Activated B cell treated with CpG ODN at 0.5 μM for 24 hours (primary cell): ENCODE measurements around the gene SLC8A1. TPM values are rescaled to one million over a fixed set of nuclear protein-coding genes. Genes with fewer than 3 reads are reported as not detected.

Experiments
- ATAC-seq: fragments of 200-7000 bp; cut with Tn5 transposase; one replicate; pipeline ENCODE4 v1.10.0; 2021; ENCODE audit warnings: low read depth, mild to moderate bottlenecking, moderate library complexity
- CTCF ChIA-PET: fragments of 350-600 bp; sonication (Branson Sonifier 250); formaldehyde crosslinking; loops from one replicate; lab custom pipeline; 2021; ENCODE audit warnings: antibody characterized with exemption; lab: Charles Lee
- POLR2A ChIA-PET: fragments of 350-600 bp; sonication (Branson Sonifier 250); formaldehyde crosslinking; loops from one replicate; lab custom pipeline; 2021; ENCODE audit warnings: antibody characterized with exemption; lab: Charles Lee
- DNase-seq: peaks from one replicate; pipeline ENCODE4 v3.0.0; 2022
- H3K27ac Mint-ChIP-seq: one replicate; pipeline ENCODE4 v1.8.0; 2020; ENCODE audit warnings: mixed read lengths
- H3K27me3 Mint-ChIP-seq: one replicate; pipeline ENCODE4 v1.8.0; 2021; ENCODE audit warnings: mixed read lengths
- H3K36me3 Mint-ChIP-seq: one replicate; pipeline ENCODE4 v1.8.0; 2021; ENCODE audit warnings: low read depth, mixed read lengths
- H3K4me1 Mint-ChIP-seq: one replicate; pipeline ENCODE4 v1.8.0; 2021; ENCODE audit warnings: mixed read lengths
- H3K4me3 Mint-ChIP-seq: one replicate; pipeline ENCODE4 v1.8.0; 2020; ENCODE audit warnings: mild to moderate bottlenecking, mixed read lengths
- H3K9me3 Mint-ChIP-seq: one replicate; pipeline ENCODE4 v1.8.0; 2020; ENCODE audit warnings: mixed read lengths
- intact Hi-C: fragments of 100-400 bp; cut with micrococcal nuclease; formaldehyde crosslinking; loops from one replicate; pipeline ENCODE4 v1.15.1; 2024
- total RNA-seq: library from RNA; stranded (reverse); gene quantifications from 2 replicates; pipeline ENCODE4 v1.2.3, GENCODE V29; 2022
- TF ChIP-seq, protein P1 (sequence below): fragments of 200-600 bp; IDR thresholded peaks from one replicate; pipeline ENCODE4 v1.8.0; 2022; ENCODE audit warnings: antibody characterized with exemption, mild to moderate bottlenecking

The SLC8A1 gene
- total RNA-seq, 1 donor from 2014 or later, result 0.04 TPM

DNA sequence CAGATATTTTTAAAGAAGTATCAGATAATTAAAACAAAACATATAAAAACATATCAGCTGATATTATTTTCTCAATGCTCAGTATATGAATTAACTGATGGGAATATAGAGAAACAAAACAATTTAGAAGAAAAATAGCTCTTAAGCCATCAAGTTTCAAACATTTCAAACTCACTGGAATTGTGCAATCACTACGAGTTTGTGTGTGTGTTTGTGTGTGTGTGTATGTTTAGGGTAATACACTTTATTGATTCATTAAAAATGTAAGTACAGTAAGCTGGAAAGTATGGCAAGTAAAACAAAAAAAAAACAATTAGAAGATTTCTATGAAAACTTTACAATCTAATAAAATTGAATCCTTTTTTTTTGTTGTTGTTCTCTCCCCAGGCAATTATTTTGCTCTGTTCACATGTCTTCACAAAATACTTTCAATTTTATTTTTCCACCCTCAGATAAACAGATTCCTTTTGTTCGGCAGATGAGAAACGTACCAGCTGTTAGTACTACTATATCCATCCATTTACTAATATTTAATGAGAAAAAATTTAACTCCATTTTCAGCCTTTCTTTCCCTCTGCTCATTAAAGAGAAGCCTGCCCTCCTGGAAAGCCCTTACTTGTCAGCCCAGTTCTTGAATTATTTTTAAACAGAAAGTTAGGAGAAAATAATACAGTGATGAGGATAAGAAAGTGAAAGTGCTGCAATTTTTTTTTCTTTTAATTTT is 87.6 kb downstream of the SLC8A1 start:
- DNase-seq (no peak), ATAC-seq (no peak)
- Mint-ChIP-seq H3K36me3 (no peaks in the 10 kb centered on the region), H3K4me3 (peak overlapping the region; percentile 5), H3K9me3 (no peaks in the 10 kb centered on the region), H3K4me1 (peaks cover 16% of the 10 kb centered on the region), H3K27me3 (no peaks in the 10 kb centered on the region), H3K27ac (no peak overlapping the region)
- TF ChIP-seq, protein P1, sequence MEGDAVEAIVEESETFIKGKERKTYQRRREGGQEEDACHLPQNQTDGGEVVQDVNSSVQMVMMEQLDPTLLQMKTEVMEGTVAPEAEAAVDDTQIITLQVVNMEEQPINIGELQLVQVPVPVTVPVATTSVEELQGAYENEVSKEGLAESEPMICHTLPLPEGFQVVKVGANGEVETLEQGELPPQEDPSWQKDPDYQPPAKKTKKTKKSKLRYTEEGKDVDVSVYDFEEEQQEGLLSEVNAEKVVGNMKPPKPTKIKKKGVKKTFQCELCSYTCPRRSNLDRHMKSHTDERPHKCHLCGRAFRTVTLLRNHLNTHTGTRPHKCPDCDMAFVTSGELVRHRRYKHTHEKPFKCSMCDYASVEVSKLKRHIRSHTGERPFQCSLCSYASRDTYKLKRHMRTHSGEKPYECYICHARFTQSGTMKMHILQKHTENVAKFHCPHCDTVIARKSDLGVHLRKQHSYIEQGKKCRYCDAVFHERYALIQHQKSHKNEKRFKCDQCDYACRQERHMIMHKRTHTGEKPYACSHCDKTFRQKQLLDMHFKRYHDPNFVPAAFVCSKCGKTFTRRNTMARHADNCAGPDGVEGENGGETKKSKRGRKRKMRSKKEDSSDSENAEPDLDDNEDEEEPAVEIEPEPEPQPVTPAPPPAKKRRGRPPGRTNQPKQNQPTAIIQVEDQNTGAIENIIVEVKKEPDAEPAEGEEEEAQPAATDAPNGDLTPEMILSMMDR, result no peak
- intact Hi-C loops, result no loop called here
- ChIA-PET POLR2A (no interaction called here), CTCF (no interaction called here)

DNA sequence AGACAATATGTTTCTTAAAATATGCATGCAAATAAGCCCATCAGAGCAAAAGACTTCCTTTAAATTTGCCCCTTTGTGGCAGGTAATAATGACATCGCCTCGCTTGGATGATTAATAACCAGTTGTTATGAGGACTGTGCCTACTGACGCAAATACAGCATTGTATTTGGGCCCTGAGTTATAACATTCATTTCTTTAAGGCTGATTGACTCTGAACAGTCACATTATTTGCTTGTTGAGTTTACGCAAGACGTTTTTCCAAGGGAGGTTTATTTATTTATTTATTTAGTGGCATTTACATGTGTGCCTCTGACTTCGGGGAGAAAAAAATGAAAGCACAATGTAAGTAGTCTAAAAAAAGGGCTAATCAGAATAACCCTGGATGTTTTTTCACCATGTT is 88.3 kb downstream of the SLC8A1 start:
- TF ChIP-seq, protein P1, result no peak
- no peaks in the 10 kb centered on the region for H3K9me3 Mint-ChIP-seq
- intact Hi-C loops, result no loop called here
- ChIA-PET CTCF (no interaction called here), POLR2A (no interaction called here)
- ATAC-seq (no peak), DNase-seq (no peak)
- no peak overlapping the region for H3K27ac Mint-ChIP-seq
- H3K36me3 Mint-ChIP-seq, result no peaks in the 10 kb centered on the region
- no peaks in the 10 kb centered on the region for H3K27me3 Mint-ChIP-seq
- H3K4me3 Mint-ChIP-seq, result peak overlapping the region; percentile 6
- peaks cover 16% of the 10 kb centered on the region for H3K4me1 Mint-ChIP-seq

DNA sequence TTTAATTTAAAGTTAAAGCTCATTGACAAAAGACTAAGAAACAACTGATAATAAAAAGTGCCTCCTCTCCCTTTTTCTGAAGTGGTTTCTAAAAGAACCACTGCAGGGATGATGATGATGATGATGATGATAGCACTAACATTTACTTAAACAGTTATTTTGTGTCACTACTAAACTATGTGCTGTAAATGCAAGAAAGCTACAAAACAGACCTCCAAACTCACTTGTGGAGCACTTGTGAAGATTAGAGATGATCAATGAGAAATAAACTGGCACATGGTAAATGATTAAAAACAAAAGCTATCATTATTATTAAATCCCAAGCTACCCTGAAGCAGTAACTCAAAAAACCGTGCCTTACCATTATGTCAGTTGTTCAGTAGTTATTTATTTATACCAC is 88.7 kb downstream of the SLC8A1 start:
- no peak overlapping the region for H3K27ac Mint-ChIP-seq
- ChIA-PET POLR2A (no interaction called here), CTCF (interaction anchor here (0.5 kb wide), 1 partner anchor 392 kb away, joined by 3 read pairs; no protein-coding TSS in a partner anchor)
- H3K36me3 Mint-ChIP-seq, result no peaks in the 10 kb centered on the region
- intact Hi-C loops, result no loop called here
- H3K9me3 Mint-ChIP-seq, result no peaks in the 10 kb centered on the region
- no peak overlapping the region for H3K4me3 Mint-ChIP-seq
- DNase-seq (no peak), ATAC-seq (no peak)
- TF ChIP-seq, protein P1, result no peak
- no peaks in the 10 kb centered on the region for H3K27me3 Mint-ChIP-seq
- peaks cover 16% of the 10 kb centered on the region for H3K4me1 Mint-ChIP-seq

DNA sequence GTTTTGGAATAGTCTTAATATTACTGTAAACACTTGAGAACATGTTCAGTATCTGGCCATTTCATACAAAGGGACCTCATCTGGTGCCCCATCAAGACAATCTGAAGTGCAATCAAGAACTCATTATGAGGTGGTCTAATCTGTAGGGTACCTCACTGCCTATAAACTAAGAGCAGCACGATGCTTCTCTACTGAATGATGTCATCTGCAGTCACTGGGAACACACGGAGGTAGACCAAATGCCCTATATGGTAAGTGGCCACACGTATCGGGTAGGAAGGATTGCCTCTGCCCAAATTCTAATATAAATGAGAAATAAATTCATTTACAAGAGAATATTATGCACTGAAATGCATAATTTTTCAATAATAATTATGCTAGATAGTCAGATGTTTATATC is 90.4 kb downstream of the SLC8A1 start:
- DNase-seq (no peak), ATAC-seq (no peak)
- TF ChIP-seq, protein P1, result no peak
- Mint-ChIP-seq H3K4me1 (peaks cover 16% of the 10 kb centered on the region), H3K27ac (no peak overlapping the region), H3K36me3 (no peaks in the 10 kb centered on the region), H3K9me3 (no peaks in the 10 kb centered on the region), H3K4me3 (no peak overlapping the region), H3K27me3 (no peaks in the 10 kb centered on the region)
- ChIA-PET POLR2A (no interaction called here), CTCF (no interaction called here)
- intact Hi-C loops, result no loop called here

DNA sequence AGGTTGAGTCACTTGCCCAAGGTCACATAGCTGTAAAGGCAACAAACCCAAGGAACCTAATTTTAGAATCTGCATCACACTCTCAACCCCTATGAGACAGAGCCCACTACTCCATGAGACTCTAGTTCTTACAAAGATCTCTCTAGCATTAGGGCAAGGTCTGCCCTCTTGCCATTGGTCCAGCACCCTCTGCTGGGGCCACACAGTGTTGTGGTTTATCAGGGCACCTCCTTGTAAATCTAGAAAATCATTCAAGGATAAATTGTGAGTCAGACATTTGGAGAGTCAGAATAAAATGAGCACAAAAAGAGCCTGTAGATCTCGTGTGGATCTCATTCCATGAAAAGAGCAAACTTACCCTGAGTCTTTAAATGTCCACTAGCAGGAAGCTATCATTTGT is 91.2 kb downstream of the SLC8A1 start:
- TF ChIP-seq, protein P1, result no peak
- intact Hi-C loops, result no loop called here
- no peak overlapping the region for H3K27ac Mint-ChIP-seq
- CTCF ChIA-PET, result no interaction called here
- no peaks in the 10 kb centered on the region for H3K9me3 Mint-ChIP-seq
- H3K4me1 Mint-ChIP-seq, result peaks cover 16% of the 10 kb centered on the region
- POLR2A ChIA-PET, result no interaction called here
- ATAC-seq, result peak; percentile 31
- no peak overlapping the region for H3K4me3 Mint-ChIP-seq
- no peak for DNase-seq
- H3K36me3 Mint-ChIP-seq, result no peaks in the 10 kb centered on the region
- no peaks in the 10 kb centered on the region for H3K27me3 Mint-ChIP-seq
